NCI-H2196 (cell line): ENCODE measurements around the gene RNLS.
A peak's percentile ranks its signal among the peaks of the same experiment; 100 is the strongest.

Experiments used
- DNase-seq: peaks from one replicate; lab custom pipeline; 2025; ENCODE audit not compliant: unreplicated experiment; lab: John Stamatoyannopoulos, UW

Gene RNLS

GRCh38 chr10:88482220-88482619 lies 100.9 kb downstream of the RNLS start:
- no peak for DNase-seq

GRCh38 chr10:88478256-88478655 lies 104.9 kb downstream of the RNLS start:
- DNase-seq: no peak

DNA sequence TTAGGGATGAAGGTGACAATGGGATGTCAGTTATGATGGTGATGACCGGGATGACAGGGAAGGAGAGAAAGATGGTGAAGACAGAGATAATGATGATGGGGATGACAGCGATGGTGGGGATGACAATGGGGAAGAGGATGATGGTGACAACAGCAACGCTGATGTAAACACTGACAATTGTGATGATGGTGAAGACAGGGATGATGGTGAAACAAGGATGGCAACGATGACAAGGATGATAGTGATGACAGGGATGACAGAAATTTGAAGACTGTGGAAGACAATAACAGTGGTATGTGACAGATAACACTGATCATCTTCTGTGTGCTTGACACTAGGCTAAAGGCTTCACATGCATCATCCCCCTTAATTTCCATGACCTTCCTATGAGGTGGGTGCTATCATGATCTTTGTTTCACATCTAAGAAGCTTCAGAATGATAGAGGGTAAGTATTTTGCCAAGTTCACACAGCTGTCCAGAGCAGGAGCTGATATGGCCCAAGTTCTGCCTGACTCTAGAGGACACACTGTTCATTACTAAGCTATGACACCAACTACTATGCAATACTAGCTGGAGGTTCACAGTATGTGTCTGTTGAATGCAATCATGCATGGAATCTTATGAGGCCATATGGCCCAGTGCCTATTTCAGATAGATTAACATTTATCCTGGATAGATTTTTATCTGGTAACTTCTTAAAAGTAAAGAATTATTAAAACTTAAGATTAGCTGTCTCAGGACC lies 105.6 kb downstream of the RNLS start:
- DNase-seq: no peak

GRCh38 chr10:88474884-88475844 lies 108.0 kb downstream of the RNLS start:
- DNase-seq: no peak

- DNase-seq: peak; percentile 49
These were observed 108.9 kb downstream of the RNLS start for GRCh38 chr10:88473989-88474883.

GRCh38 chr10:88472540-88472939 lies 110.6 kb downstream of the RNLS start:
- no peak for DNase-seq

DNA sequence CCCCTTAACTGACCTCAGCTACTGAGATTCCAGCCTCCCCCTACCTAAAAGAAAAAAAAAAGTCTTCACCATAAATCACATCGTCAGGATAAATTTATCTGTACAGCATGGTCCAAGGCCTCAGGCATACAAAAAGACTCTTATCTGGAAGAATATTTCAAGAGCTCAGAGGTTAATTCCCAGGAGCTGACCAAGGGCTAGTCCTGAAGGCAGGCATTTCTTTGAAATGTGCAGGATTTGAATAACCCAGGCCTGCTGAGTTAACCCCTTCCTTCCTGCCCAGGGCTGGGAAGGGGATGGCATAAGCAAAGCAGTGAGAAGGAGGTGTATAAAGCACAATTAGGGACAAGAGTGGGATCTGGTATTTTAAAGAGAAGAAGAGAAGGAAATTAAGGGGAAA lies 111.2 kb downstream of the RNLS start:
- DNase-seq: no peak

DNA sequence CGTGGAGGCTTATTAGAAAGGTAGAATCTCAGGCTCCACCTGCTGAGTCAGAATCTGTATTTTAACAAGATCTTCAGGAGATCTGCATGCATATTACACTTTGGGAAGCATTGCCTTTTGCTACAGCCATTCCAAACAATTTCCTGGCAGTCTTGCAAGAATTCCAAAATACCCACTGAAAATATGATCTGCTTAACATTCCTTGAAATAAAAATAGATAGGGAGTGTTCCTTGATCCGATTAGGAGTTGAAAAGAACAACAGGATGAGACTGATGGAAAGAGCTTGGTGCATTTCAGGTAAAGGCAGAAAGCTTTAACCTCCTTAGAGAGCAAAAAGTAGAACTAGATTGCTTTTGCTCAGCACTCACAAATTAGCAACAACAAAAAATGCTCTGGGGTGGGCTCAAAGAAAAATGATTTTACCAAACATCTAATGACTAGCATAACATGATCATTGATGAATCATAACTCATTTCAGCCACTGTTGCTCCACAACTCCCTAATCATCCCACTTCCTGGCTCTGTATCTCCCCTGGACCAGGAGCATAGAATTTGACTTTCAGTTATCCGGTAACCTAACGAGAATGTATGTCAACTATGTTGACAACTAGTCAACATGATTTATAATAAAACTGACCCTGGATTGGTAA lies 115.2 kb downstream of the RNLS start:
- DNase-seq: no peak

- no peak for DNase-seq
These were observed 116.3 kb downstream of the RNLS start for GRCh38 chr10:88466786-88467185.

DNA sequence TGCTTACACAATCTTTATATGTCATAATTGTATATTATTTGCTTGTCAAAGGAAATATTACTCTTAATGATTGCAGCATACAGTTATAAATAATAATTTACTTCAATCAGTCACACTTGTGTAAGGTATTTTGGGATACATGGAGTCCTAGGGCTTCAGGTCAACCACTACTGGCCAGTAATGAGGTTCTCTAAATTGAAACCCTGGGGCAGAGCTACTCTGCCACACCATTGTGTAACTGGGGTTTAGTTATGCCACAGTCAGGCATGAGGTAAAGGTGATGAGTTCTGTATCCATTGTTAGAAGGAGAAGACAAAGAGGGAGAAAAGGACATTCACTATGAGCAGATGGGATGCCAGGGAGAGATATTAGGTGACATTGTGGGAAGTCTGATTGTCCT lies 117.4 kb downstream of the RNLS start:
- DNase-seq: no peak

- no peak for DNase-seq
These were observed 119.3 kb downstream of the RNLS start for GRCh38 chr10:88463811-88464210.

- DNase-seq: no peak
These were observed 121.7 kb downstream of the RNLS start for GRCh38 chr10:88461426-88461825.

GRCh38 chr10:88459530-88459929 lies 123.6 kb downstream of the RNLS start:
- no peak for DNase-seq

- DNase-seq: no peak
These were observed 124.9 kb downstream of the RNLS start for GRCh38 chr10:88458209-88458608.

- DNase-seq: no peak
These were observed 125.5 kb downstream of the RNLS start for GRCh38 chr10:88457660-88458059.

GRCh38 chr10:88456730-88457129 lies 126.4 kb downstream of the RNLS start:
- no peak for DNase-seq

DNA sequence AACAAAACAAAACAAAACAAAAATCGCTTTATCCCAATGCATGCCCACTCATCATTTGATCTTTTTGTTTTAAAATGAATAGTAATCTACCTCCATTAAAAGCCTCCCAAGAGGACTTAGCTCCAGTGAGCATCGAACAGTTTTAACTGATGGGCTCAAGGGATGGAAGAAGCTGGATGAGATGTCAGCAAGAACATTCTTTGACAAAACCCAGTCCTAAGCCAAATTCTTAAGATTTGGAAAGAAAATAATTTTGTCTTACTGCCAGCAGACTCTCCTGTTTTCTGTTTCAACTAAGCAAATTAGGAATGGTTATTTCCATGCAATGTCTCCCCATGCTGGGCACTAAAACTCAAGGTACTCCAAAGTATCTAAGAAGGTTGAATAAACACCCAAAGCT lies 127.3 kb downstream of the RNLS start:
- no peak for DNase-seq

GRCh38 chr10:88450201-88450600 lies 132.9 kb downstream of the RNLS start:
- DNase-seq: no peak

GRCh38 chr10:88442716-88443115 lies 140.4 kb downstream of the RNLS start:
- no peak for DNase-seq

DNA sequence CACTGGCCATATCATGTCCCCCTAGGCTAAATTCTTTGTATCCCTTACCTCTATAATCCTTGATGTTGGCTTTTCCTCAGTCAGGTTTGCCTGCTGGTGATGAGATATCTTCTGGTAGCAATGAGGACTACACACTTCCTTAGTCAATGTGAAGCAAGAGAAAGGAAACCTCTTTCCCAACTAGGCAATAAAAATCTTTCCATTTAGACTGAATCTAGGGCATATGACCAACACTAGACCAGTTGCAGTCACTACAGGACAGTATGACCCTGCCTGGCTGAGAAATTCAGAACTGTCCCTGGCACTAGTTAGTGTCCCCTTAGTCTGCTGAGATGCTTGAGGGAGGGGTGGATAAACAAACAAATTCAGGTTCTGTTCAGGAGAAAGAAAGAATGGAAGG lies 142.6 kb downstream of the RNLS start:
- no peak for DNase-seq

DNA sequence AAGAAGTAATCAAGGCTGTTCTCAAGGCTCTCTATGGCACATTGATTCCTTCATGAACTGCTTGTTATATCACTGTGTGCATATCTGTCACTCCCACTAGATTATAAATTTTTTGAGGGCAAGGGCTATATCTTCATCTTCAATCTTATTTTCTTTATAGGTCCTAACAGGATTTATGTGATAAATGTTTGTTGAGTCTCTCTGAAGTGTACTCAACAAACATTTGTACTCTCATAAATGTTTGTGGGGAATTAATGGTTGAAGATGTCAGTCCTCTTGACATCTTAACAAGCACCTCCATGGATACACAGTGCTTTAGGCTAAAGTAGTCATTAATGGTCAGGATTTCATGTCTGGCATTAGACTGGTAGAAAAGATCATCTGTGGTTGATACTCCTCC lies 143.2 kb downstream of the RNLS start:
- DNase-seq: no peak
